ACC112 (cell line): ENCODE results near the gene GNB1.
"Not testable (repeated sequence)": the region's sequence is repeated elsewhere in the genome, so short reads cannot be mapped to it uniquely, and the experiment has no call there.

Experiments used
- H2AFZ ChIP-seq: fragments of 200-600 bp; sonication (generic); one replicate; pipeline ENCODE4 v1.6.0; 2017; ENCODE audit warnings: antibody characterized with exemption, low read length; ENCODE audit not compliant: unreplicated experiment
- H3K27ac ChIP-seq: fragments of 200-600 bp; sonication (generic); 2 replicates; pipeline ENCODE4 v1.5.1; 2014; ENCODE audit warnings: low read depth, mild to moderate bottlenecking, antibody characterized with exemption, low read length, moderate library complexity
- H3K27me3 ChIP-seq: fragments of 200-600 bp; sonication (generic); 2 replicates; pipeline ENCODE4 v1.6.1; 2014; ENCODE audit warnings: mild to moderate bottlenecking, antibody characterized with exemption, low read length, moderate library complexity, mixed read lengths; ENCODE audit not compliant: insufficient read depth
- H3K36me3 ChIP-seq: fragments of 200-600 bp; sonication (generic); 2 replicates; pipeline ENCODE4 v1.6.1; 2016; ENCODE audit warnings: mild to moderate bottlenecking, antibody characterized with exemption, low read length, moderate library complexity, mixed read lengths; ENCODE audit not compliant: insufficient read depth
- H3K4me1 ChIP-seq: fragments of 200-600 bp; sonication (generic); one replicate; pipeline ENCODE4 v1.6.1; 2016; ENCODE audit warnings: low read length, mixed read lengths; ENCODE audit not compliant: insufficient read depth, unreplicated experiment, control insufficient read depth
- H3K4me3 ChIP-seq: fragments of 200-600 bp; sonication (generic); 2 replicates; pipeline ENCODE4 v1.5.1; 2014; ENCODE audit warnings: mild to moderate bottlenecking, low read depth, low read length
- H3K79me2 ChIP-seq: fragments of 200-600 bp; sonication (generic); one replicate; pipeline ENCODE4 v1.6.0; 2016; ENCODE audit warnings: low read length; ENCODE audit not compliant: control insufficient read depth, unreplicated experiment, insufficient read depth

GNB1 gene

GRCh38 chr1:1894354-1895059, 3.6 kb upstream of the GNB1 start:
- 0 out of 2 replicates have a peak overlapping the region, but pooled peaks have one; percentile 29 for H3K4me3 ChIP-seq
- H3K36me3 ChIP-seq = no peaks in the 10 kb centered on the region
- peaks cover 14% of the 10 kb centered on the region for H3K79me2 ChIP-seq
- no peaks in the 10 kb centered on the region for H3K27me3 ChIP-seq
- no peak overlapping the region for H2AFZ ChIP-seq
- no peak overlapping the region for H3K27ac ChIP-seq
- H3K4me1 ChIP-seq = peaks cover 21% of the 10 kb centered on the region

GRCh38 chr1:1893997-1894353, 3.1 kb upstream of the GNB1 start:
- Histone ChIP-seq H3K79me2 (peaks cover 19% of the 10 kb centered on the region), H3K27ac (no peak overlapping the region), H3K27me3 (no peaks in the 10 kb centered on the region), H3K4me1 (peaks cover 21% of the 10 kb centered on the region), H2AFZ (no peak overlapping the region), H3K4me3 (no peak overlapping the region), H3K36me3 (no peaks in the 10 kb centered on the region)

- Histone ChIP-seq H3K36me3 (no peaks in the 10 kb centered on the region), H2AFZ (no peak overlapping the region), H3K27ac (no peak overlapping the region), H3K4me1 (peaks cover 26% of the 10 kb centered on the region), H3K27me3 (no peaks in the 10 kb centered on the region), H3K4me3 (no peak overlapping the region), H3K79me2 (peaks cover 24% of the 10 kb centered on the region)
These were observed 2.6 kb upstream of the GNB1 start for GRCh38 chr1:1893291-1893985.

- H3K4me1 ChIP-seq = peaks cover 33% of the 10 kb centered on the region
- H3K27ac ChIP-seq = no peak overlapping the region
- no peaks in the 10 kb centered on the region for H3K36me3 ChIP-seq
- H3K79me2 ChIP-seq = peaks cover 31% of the 10 kb centered on the region
- H3K27me3 ChIP-seq = no peaks in the 10 kb centered on the region
- H2AFZ ChIP-seq = no peak overlapping the region
- H3K4me3 ChIP-seq = no peak overlapping the region
These were observed 1.9 kb upstream of the GNB1 start for GRCh38 chr1:1892763-1893120.

GRCh38 chr1:1892079-1892762, 1.3 kb upstream of the GNB1 start:
- Histone ChIP-seq H3K27me3 (no peaks in the 10 kb centered on the region), H3K4me3 (peak overlapping the region; percentile 98), H3K27ac (no peak overlapping the region), H2AFZ (peak overlapping the region; percentile 75), H3K4me1 (peaks cover 38% of the 10 kb centered on the region), H3K36me3 (no peaks in the 10 kb centered on the region), H3K79me2 (peaks cover 36% of the 10 kb centered on the region)

- Histone ChIP-seq H3K36me3 (no peaks in the 10 kb centered on the region), H3K27ac (peak overlapping the region; percentile 82; the same call in 1 of the 2 replicates), H2AFZ (peak overlapping the region; percentile 75), H3K79me2 (peaks cover 44% of the 10 kb centered on the region), H3K4me1 (peaks cover 41% of the 10 kb centered on the region), H3K4me3 (peak overlapping the region; percentile 98), H3K27me3 (no peaks in the 10 kb centered on the region)
These were observed 627 bp upstream of the GNB1 start for GRCh38 chr1:1891349-1892078.

- peak overlapping the region; percentile 51 for H2AFZ ChIP-seq
- peak overlapping the region; percentile 82 for H3K27ac ChIP-seq
- no peaks in the 10 kb centered on the region for H3K27me3 ChIP-seq
- peaks cover 46% of the 10 kb centered on the region for H3K4me1 ChIP-seq
- no peaks in the 10 kb centered on the region for H3K36me3 ChIP-seq
- H3K4me3 ChIP-seq = peak overlapping the region; percentile 98
- peaks cover 58% of the 10 kb centered on the region for H3K79me2 ChIP-seq
These were observed 911 bp downstream of the GNB1 start for GRCh38 chr1:1889847-1890505.

- Histone ChIP-seq H3K4me3 (peak overlapping the region; percentile 98), H3K79me2 (peaks cover 66% of the 10 kb centered on the region), H3K27ac (peak overlapping the region; percentile 82), H2AFZ (no peak overlapping the region), H3K27me3 (no peaks in the 10 kb centered on the region), H3K4me1 (peaks cover 39% of the 10 kb centered on the region), H3K36me3 (no peaks in the 10 kb centered on the region)
These were observed 1.7 kb downstream of the GNB1 start for GRCh38 chr1:1889090-1889750.

- H3K4me1 ChIP-seq = peaks cover 32% of the 10 kb centered on the region
- H3K27me3 ChIP-seq, H3K36me3 ChIP-seq: not testable (repeated sequence)
These were observed 7.0 kb downstream of the GNB1 start for GRCh38 chr1:1883890-1884289.

More at GRCh38 chr1:1883890-1884289, 7.0 kb downstream of the GNB1 start:
- not testable (repeated sequence) for H3K4me3 ChIP-seq, H2AFZ ChIP-seq, H3K27ac ChIP-seq
- peaks cover 98% of the 10 kb centered on the region for H3K79me2 ChIP-seq
